GM21529 (cell line): ENCODE data around the gene CIAPIN1.

ENCODE experiments used
- ATAC-seq: cut with Tn5 transposase; IDR thresholded peaks from one replicate; pipeline ENCODE4 v1.9.1; 2021; ENCODE audit not compliant: unreplicated experiment

CIAPIN1 gene

GRCh38 chr16:57447186-57447962, at the start of gene CIAPIN1, which contains the start of gene COQ9:
TSS of gene CIAPIN1 (minus strand) at chr16:57447385. CDS start at chr16:57440928, 6,457 bp downstream.
TSS of gene COQ9 (plus strand) at chr16:57447479. CDS start at chr16:57447506, 27 bp downstream.
- ATAC-seq, result peak; percentile 98

- no peak for ATAC-seq
Observed at GRCh38 chr16:57493767-57494166, 46.6 kb upstream of the CIAPIN1 start.

DNA sequence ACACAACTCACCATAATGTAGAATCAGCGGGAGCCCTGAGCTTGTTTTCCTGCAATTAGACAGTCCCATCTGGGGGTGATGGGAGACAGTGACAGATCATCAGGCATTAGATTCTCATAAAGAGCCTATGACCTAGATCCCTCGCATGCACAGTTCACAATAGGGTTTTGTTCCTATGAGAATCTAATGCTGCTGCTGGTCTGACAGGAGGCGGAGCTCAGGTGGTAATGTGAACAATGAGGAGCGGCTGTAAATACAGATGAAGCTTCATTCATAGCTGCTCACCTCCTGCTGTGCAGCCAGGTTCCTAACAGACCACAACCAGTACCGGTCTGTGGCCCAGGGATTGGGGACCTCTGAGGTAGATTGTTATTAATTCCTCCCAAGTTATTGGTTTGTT, 42.0 kb upstream of the CIAPIN1 start:
- ATAC-seq, result no peak

DNA sequence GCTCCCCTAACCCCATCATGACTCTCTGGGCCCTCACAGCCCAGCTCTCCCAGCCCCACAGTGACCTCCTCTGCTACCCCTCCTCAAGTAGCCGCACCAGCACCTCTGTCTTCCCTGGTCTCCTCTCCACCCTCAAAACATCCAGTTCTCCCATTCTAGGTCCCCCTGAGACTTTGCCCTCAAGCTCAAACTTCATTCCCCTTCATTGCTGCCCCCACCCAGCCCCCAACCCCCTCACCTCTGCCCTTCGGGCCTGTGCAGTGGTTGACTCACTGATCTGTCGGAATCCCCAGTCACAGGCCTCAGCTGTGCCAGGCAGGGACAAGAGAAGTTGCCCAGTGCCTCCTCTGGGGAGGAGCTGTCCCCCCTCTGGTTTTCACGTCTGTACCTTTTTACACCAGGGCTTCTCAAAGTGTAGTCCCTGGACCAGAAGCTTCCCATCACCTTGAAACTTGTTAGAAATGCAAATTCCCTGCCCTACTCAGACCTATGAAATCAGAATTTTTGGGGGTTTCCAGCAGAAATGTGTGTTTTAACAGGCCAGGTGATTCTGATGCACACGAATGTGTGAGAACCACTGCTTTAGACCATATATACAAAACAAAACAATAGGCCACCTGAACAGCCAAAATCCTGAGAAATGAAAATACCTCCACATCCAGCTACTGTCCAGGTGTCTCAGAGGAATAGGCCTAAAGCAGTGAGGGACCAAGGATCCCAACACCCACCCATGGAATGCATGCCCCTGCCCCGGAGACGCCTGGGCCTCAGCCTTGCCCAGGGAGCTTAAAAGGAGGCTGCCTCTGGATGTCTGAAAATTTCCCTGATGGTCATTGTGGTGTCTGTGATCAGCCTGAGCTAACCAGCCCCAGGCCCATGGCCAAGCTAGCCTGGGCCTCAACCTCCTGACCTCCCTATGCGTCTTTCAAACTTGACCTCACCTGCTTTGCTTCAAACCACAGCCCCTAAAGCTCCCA, 40.0 kb upstream of the CIAPIN1 start:
- no peak for ATAC-seq

DNA sequence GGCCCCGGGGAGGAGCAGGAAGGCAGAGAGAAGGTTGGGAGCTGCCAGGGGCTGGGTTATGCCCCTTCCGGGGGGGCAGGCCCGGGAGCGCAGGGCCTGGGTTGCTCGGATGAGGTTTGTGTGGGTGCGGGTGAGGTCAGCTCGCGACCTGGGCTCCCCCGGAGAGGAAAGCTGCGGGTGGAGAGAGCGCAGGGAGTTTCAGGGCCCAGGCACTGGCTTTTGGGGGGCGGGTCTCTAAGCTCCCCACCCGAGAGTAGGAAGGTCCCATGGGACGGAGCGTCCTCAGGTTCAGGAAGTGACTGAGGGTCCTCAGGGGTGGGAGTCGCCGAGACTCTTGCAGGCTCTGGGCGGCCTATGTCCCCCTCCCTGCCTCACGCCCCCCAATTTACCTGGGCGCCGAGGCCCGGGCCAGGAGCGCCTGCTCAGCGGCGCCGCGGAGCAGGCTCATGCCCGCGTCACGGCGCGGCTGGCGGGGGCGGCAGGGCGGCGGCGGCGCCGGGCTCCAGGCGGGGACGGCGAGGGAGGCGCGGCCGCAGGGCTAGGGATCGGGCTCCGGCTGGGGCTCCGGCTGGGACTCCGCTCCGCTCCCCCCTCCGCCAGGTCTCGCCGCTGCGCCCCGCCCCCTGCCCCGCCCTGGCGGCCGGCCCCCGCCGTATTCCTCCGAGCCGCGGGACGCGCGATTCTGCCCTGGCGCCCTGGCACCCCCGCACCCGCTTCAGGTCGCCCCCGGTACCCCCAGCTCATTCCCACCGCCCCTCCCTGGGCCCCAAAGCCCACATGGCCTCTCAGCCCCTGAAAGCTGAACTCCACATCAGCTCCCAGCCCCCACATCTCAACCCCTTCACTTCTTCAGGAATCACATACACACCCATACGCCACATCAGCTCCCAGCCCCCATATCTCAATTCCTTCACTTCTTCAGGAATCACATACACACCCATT, 39.0 kb upstream of the CIAPIN1 start, which contains the start of gene DOK4:
DOK4 (minus strand) TSS at position 578 of the 942 bp plus-strand sequence. CDS start 6,986 bp downstream, outside the sequence.
- peak; percentile 86 for ATAC-seq

DNA sequence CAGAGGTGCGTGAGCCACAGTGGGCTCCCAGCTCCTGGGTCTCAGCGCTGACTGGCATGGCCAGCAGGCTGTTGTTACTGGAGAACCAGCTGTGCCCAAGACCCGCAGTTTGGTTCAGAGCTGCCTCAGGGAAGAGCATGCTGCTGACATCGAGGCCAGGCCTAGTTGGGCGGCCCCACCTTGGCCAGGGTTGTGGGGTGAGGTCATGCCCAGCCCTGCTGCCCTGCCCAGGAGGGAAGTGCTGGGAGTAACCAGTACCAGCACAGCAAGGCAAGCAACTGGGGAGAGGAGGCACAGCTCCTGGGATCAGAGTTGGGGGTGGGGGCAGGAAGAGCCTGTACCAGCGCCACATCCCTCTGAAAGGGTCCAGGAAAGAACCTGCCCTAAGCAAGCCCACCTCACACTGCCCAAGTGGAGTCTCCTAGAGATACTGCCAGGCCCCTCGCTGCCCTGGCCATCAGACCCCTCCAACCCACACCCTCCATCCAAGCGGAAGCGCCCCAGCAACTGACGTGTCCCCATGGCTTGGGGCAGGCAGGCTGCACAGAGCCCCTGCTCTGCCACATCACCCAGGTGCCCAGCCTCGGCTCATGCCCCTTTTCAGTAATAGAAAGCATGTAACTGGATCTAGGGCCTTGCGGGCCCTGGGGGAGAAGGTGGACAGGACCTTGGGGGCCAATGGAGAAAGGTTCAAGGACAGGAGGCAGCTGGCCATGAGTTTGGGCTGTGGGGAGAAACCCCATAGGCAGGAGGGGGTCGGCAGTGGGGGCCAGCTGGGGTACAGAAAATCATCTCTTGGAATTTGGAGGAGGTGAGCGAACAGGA, 38.1 kb upstream of the CIAPIN1 start:
- no peak for ATAC-seq

DNA sequence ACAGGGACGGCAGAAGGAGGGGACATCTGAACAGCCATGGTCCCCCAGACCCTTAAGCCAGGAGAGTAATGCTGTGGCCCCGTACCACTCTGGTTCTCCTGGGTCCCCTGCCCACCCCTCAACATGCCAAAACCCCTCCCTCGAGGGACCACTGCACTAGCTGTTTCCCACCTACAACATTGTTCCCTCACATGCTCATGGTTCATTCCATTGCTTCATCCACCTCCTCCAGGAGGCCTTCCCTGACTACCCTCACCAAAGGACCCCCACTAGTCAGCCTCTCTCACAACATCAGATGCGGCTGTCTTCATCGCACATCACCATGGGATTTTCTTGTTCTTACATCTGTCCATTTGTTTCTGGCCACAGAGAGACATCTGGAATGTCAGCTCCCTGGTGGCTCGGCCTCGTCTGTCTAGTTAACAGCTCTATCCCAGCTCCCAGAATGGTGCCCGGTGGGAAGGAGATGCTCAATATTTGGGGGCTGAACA, 37.4 kb upstream of the CIAPIN1 start:
- ATAC-seq, result no peak

- no peak for ATAC-seq
Observed at GRCh38 chr16:57483725-57484514, 36.7 kb upstream of the CIAPIN1 start.

- ATAC-seq, result no peak
Observed at GRCh38 chr16:57482845-57483545, 35.8 kb upstream of the CIAPIN1 start.

DNA sequence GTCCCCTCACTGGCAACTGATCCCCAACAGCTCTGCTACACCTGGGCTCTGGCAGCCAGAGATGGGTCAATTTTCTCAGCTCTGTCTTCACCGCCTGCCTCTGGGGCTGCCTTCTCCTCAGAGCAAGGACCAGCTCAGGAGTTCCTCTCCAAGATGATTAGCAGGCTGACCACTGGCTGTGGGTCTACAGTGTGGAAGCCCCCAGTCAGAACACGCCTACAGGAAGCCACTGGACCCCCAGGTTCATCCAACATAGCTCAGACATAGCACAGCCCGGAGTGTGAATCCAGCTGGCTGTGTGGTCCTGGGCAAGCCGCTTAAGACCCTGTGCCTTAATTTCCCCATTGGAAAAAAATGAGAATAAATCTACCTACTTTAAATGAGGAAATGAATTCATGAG, 34.2 kb upstream of the CIAPIN1 start:
- ATAC-seq, result no peak

- ATAC-seq, result no peak
Observed at GRCh38 chr16:57480754-57481230, 33.6 kb upstream of the CIAPIN1 start.

GRCh38 chr16:57479976-57480753, 33.0 kb upstream of the CIAPIN1 start:
- no peak for ATAC-seq

DNA sequence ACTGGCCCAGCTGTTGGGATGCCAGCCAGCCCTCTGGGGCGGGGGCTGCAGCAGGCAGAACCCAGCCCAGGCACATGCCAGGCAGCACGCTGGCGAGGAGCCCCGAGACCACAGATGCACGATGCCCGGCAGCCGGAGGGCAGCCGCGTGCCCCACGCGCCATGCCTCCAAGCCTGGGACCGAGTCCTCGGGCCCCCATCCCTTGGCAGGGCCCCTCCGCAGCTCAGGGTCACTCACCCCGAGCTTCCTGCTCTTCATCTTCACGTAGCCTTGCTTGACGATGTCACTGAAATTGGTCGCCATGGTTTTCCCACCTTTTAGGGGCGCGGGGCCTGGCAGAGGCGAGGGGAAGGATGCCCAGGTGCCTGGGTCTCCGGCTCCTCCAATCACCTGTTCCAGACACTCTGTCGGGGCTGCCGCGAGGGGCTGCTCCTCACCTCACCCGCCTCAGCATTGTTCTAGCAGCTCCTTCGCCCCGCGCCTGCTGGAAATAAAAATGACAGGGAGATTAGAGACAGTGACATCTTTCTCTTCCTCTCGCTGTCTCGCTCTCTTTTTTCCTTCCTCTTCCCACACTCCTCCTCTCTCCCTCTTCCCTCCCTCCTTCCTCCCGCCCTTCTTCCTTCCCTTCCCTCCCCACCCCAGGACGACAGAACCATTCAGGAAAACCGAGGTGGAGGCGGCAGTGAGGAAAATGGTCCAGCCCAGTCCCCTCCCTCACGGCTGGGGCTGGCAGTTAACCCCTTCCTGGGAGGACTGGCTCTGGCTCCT, 32.2 kb upstream of the CIAPIN1 start:
- ATAC-seq, result no peak

- ATAC-seq, result no peak
Observed at GRCh38 chr16:57478396-57479204, 31.4 kb upstream of the CIAPIN1 start.

DNA sequence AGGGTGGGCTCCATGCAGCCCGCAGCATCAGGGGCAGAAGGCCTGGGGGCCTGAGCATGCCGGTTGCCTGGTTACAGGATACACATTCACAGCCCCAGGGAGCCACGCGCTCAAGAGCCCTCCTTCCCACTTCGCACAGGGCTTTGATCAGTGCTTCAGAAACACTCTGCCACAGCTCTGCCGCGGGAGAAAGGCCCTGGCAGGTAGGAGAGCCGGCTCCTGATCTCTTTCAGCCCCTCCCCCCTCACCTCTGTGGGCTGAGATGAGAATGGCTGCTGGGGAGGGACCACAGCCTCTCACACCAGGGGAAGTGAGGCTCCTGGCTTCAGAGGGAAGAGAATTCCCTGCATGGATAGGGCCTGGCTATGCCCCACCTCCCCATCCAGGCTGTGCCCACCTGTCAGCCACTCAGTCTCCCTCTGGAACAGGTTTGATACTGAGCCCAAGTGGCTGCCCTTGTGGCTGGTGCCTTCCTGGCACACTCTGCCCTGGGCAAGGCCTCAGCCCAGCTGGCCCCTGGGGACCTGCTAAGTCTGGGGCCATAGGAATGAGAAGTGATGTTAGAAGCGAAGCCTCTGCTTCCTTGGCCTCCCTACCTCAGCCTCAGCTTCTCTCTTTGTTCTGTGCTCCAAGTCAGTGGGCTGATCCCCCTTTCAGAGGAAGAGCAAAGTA, 30.5 kb upstream of the CIAPIN1 start:
- ATAC-seq, result no peak
